Transverse colon (tissue), 4 donors: ENCODE results near the gene TMEM52.

Experiments used
- POLR2AphosphoS5 ChIP-seq, 3 donors: sonication (generic); formaldehyde crosslinking; IDR thresholded peaks; one replicate each; pipeline ENCODE4 v1.6.1; 2016; ENCODE audit warnings: antibody characterized with exemption in 3 of 3
- TF ChIP-seq, protein P1 (sequence below), 5 experiments: fragments of 200-600 bp in 3 of 5; fragments of 450-650 bp in 2 of 5; sonication (generic) in 3 of 5; IDR thresholded peaks; 1 replicate in 2 of 5; 2 replicates in 3 of 5; pipeline ENCODE4 v1.5.1; 2016 to 2017; ENCODE audit warnings: antibody characterized with exemption in 5 of 5, inconsistent platforms in 3 of 5, mild to moderate bottlenecking in 2 of 5, moderate library complexity in 1 of 5

GRCh38 chr1:1948783-1949182 is 29.7 kb upstream of the TMEM52 start:
- TF ChIP-seq, protein P1, sequence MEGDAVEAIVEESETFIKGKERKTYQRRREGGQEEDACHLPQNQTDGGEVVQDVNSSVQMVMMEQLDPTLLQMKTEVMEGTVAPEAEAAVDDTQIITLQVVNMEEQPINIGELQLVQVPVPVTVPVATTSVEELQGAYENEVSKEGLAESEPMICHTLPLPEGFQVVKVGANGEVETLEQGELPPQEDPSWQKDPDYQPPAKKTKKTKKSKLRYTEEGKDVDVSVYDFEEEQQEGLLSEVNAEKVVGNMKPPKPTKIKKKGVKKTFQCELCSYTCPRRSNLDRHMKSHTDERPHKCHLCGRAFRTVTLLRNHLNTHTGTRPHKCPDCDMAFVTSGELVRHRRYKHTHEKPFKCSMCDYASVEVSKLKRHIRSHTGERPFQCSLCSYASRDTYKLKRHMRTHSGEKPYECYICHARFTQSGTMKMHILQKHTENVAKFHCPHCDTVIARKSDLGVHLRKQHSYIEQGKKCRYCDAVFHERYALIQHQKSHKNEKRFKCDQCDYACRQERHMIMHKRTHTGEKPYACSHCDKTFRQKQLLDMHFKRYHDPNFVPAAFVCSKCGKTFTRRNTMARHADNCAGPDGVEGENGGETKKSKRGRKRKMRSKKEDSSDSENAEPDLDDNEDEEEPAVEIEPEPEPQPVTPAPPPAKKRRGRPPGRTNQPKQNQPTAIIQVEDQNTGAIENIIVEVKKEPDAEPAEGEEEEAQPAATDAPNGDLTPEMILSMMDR (IDR thresholded peaks at IDR 0.05), result no peak
- no peak for TF ChIP-seq POLR2AphosphoS5 (IDR thresholded peaks at IDR 0.05)
